Right hindlimb (tissue), 1 donor: ENCODE measurements around the gene BOC.

ENCODE experiments used
- DNase-seq: peaks from one replicate; pipeline ENCODE4 v3.0.0-alpha.2; 2018

Gene BOC

DNA sequence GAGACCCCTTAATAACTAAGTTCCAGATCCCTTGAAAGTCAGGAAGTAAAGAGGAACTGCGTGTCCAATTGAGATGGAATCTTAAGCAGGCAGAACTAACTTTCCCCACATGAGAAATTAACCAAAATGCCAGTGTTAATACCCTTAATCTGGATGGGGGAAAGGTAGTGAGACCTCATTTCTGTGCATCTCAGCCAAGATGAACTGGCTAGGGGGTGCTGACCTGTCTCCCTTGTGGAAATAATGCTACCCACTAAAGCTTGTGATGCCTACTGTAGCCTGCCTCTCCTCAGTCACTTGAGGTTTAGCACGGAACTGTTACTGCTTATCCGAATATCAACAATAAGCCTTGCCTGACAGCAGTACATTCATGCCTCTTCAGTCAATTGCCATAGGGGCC is 15.1 kb downstream of the BOC start:
- no peak for DNase-seq

- DNase-seq, result no peak
These were observed 15.8 kb downstream of the BOC start for GRCh38 chr3:113227146-113227545.

- DNase-seq, result peak; percentile 65
These were observed 17.3 kb downstream of the BOC start for GRCh38 chr3:113228498-113229286.

DNA sequence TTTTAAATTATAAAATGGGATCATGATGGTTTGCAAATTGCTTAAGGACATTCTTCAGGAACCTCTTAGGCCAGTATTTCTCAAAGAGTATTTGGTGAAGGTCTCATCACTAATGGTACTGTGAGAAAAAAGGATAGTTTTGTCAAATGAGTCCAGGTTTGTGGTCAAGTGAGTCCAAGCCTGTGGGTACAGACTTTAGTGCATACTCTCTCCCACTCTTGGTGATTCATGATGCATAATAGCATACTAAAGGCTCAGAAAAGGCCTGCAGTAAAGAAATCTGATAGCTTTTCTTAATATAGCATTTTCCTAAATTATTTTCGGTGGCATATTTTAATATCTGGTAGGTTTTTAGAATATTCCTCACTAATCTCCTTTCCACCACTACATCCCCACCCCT is 20.0 kb downstream of the BOC start:
- DNase-seq, result no peak

GRCh38 chr3:113231827-113232253 is 20.5 kb downstream of the BOC start:
- DNase-seq, result no peak

DNA sequence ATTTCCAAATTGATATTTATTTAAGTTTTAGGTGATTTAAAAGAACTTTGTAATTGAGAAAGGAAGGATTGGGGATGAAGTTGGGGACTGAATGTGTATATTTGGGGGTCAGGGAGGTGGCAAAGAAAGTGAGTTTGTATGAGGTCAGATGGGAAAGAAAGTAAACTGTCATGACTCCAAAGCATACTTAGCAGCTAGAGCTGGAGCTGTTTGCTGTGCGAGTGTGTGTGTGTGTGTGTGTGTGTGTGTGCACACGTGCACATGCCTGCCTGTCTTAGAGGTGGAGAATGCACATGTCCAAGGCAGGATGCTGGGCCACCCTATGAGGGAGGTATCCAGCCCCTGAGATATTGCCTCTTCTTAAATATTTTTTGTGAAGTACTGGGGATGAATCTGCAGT is 21.0 kb downstream of the BOC start:
- DNase-seq, result no peak

DNA sequence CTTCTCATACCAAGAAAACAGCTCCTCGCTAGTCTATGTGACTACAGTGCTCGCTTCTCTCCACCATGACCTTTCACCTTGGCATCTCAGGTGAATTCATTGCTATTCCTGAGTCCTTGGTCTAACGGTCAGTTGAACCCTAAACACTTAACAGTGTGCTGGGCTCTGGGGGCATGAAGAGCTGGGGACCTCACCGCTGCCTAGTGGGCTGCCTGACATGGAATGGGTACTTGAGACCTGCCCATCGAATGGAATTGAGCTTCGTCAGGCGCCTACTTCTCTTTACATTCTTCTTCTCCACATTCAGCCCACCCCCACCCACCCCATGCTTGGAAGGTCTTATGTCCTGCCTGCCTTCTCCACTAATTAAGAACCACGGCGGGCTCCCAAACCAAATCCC is 22.1 kb downstream of the BOC start:
- no peak for DNase-seq

DNA sequence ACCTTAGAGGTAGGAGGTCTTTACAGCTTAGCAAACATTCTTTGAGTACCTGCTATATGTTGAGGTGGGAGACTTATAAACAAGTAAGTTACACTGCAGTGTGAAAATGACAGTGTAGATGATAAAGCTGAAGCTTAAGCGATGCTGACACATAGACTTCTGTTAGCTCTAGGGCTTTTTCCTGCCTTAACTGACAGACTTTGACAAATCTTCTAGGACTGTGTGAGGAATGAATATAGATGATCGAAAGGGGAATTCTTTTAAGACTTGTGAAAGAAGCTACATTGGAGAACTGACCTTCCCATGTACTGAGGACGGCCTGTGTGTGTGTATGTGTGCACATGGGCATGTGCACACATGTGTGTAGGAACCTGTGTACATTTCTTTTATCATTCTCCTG is 22.7 kb downstream of the BOC start:
- no peak for DNase-seq

DNA sequence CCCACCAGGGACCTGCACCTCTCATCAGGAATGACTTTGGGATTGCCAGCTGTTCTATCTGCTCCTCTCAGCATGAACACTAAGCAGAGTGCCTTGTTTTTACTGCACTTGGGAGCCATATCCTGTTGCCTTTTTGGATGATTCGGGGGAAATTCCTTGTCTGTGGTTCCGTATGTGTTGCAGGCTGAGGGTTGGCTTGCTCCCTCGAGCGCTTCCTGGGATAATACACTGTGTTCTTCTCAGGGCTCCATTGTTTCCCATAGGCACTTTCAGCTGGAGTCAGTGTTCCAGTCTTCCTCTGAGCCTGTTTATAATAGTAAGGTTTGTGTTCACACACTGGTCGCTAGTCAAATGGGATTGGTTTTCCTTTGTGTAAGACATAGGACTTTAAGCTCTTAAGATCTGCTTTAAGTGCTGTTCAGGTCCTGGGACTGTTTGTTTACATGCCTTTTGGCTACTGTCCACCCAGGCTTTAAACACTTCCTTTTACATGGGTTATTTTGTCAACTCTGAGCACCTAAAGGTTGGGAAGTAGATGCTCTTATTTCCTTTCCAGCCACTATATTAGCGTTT is 23.4 kb downstream of the BOC start:
- DNase-seq, result no peak

GRCh38 chr3:113238503-113238902 is 27.1 kb downstream of the BOC start:
- no peak for DNase-seq

GRCh38 chr3:113240841-113241240 is 29.5 kb downstream of the BOC start:
- DNase-seq, result no peak

GRCh38 chr3:113241292-113242095 is 30.1 kb downstream of the BOC start:
- no peak for DNase-seq

- DNase-seq, result no peak
These were observed 30.8 kb downstream of the BOC start for GRCh38 chr3:113242096-113242581.

GRCh38 chr3:113243071-113243470 is 31.7 kb downstream of the BOC start:
- DNase-seq, result no peak

GRCh38 chr3:113243846-113244245 is 32.5 kb downstream of the BOC start:
- DNase-seq, result no peak

- peak; percentile 75 for DNase-seq
These were observed 34.4 kb downstream of the BOC start for GRCh38 chr3:113245761-113246161.

- DNase-seq, result no peak
These were observed 35.7 kb downstream of the BOC start for GRCh38 chr3:113247068-113247467.

- no peak for DNase-seq
These were observed 36.5 kb downstream of the BOC start for GRCh38 chr3:113247675-113248458.

DNA sequence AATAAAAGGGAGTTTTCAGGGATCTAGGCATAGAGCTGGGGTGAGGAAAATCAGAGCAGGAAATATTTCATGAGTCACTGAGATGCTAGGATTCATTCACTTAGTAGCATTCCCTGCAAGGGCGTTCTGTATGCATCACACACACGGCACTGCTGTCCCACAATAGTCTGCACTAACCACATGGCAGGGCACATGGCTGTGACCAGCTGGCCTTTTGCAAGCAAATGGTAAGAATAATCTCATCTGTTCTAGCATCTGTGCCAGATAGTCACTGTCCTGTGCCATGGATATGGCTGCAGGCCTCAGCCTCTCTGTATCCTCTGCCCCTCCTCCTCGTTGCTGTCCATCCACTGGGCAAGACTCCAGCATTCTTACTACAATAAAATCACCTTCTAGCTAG is 37.8 kb downstream of the BOC start:
- DNase-seq, result no peak

- DNase-seq, result no peak
These were observed 38.2 kb downstream of the BOC start for GRCh38 chr3:113249601-113250000.

DNA sequence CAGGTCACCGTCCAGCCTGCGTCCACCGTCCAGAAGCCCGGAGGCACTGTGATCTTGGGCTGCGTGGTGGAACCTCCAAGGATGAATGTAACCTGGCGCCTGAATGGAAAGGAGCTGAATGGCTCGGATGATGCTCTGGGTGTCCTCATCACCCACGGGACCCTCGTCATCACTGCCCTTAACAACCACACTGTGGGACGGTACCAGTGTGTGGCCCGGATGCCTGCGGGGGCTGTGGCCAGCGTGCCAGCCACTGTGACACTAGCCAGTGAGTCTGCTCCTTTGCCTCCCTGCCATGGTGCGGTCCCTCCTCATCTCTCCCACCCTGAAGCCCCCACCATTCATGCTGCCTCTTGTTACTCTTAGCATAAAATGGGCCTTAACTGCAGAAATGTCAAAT is 39.2 kb downstream of the BOC start:
- no peak for DNase-seq

GRCh38 chr3:113251817-113252216 is 40.5 kb downstream of the BOC start:
- no peak for DNase-seq

DNA sequence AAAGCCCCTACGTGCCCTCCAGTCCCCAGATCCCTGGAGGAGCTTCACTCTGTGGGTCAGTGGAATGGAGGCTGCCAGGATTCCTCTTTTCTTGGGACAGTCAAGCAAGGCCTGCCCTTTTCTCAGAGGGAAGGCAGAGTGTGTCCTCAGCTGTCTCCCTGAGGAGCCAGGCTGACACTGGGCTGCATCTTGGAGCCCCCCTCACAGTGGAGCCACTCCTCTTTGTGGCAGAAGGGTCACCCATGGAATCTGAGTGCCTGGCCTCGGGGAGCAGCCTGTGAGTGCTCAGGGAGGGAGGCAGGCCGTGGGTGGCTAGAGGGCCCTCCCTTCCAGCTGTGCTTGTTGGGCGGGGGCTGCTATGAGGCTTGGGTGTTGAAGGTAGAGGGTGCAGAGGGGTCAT is 41.2 kb downstream of the BOC start:
- no peak for DNase-seq
